A549 (cell line): ENCODE measurements around the gene TRIAP1. TPM values are rescaled to one million over a fixed set of nuclear protein-coding genes. Genes with fewer than 3 reads are reported as not detected.

Experiments
- ATAC-seq, 2 experiments: fragments of 200-7000 bp in 1 of 2; fragments of >200 bp in 1 of 2; cut with Nextera tagmentation in 1 of 2; cut with Tn5 transposase in 1 of 2; 3 replicates each; pipeline versions ENCODE4 v1.8.0 to v1.9.1; 2018 to 2020; ENCODE audit warnings: mild to moderate bottlenecking in 1 of 2, moderate library complexity in 1 of 2
- CTCF ChIA-PET: fragments of 300-600 bp; sonication (Branson Sonifier 250); formaldehyde crosslinking; extraction: SDS; loops from one replicate; lab custom pipeline; 2021; ENCODE audit warnings: antibody characterized with exemption, inconsistent platforms; lab: Yijun Ruan, JAX
- POLR2A ChIA-PET: fragments of 350-600 bp; formaldehyde crosslinking; extraction: SDS; loops from one replicate; lab custom pipeline; 2021; ENCODE audit warnings: antibody characterized with exemption, inconsistent platforms; lab: Yijun Ruan, JAX
- DNase-seq, 2 experiments: peaks; one replicate each; pipeline versions ENCODE4 v3.0.0 to v3.0.0-alpha.2; 2011 to 2016; ENCODE audit warnings: low read depth in 1 of 2, low spot score in 1 of 2
- FAIRE-seq: peaks from 2 replicates; lab custom pipeline; 2011; peaks lifted over from hg19 to GRCh38; lab: Jason Lieb, UNC
- H3K27ac ChIP-seq, 2 experiments: fragments of >200 bp; sonication (Bioruptor Twin); formaldehyde crosslinking; 3 replicates each; pipeline ENCODE4 v1.5.1; 2016 to 2017
- H3K4me1 ChIP-seq: fragments of >200 bp; sonication (Bioruptor Twin); formaldehyde crosslinking; 3 replicates; pipeline ENCODE4 v1.6.1; 2016
- H3K4me2 ChIP-seq: fragments of >200 bp; sonication (Bioruptor Twin); formaldehyde crosslinking; 3 replicates; pipeline ENCODE4 v1.6.1; 2016
- H3K4me3 ChIP-seq: fragments of >200 bp; sonication (Bioruptor Twin); formaldehyde crosslinking; 3 replicates; pipeline ENCODE4 v1.5.1; 2016
- H3K9me3 ChIP-seq: fragments of >200 bp; sonication (Bioruptor Twin); formaldehyde crosslinking; 3 replicates; pipeline ENCODE4 v1.6.1; 2016
- BHLHE40 ChIP-seq: IDR thresholded peaks from 2 replicates; pipeline ENCODE4 v1.6.1; 2012; ENCODE audit warnings: low read depth, low read length, inconsistent platforms
- CEBPB ChIP-seq, 2 experiments: fragments of >200 bp in 1 of 2; sonication (Bioruptor Twin) in 1 of 2; formaldehyde crosslinking in 1 of 2; IDR thresholded peaks; 2 replicates each; pipeline ENCODE4 v1.6.1; 2012 to 2016
- FOSL2 ChIP-seq, 2 experiments: fragments of 450-650 bp in 1 of 2; fragments of >200 bp in 1 of 2; sonication (Bioruptor Twin) in 1 of 2; formaldehyde crosslinking; IDR thresholded peaks; 2 replicates each; pipeline versions ENCODE4 v1.5.0 to v1.6.1; 2016 to 2020; ENCODE audit warnings: mild to moderate bottlenecking in 1 of 2, moderate library complexity in 1 of 2
- FOXS1 ChIP-seq: fragments of 250-450 bp; sonication (Bioruptor Pico); IDR thresholded peaks from 2 replicates; pipeline ENCODE4 v1.5.0; 2020; ENCODE audit warnings: mild to moderate bottlenecking, moderate library complexity
- HDAC2 ChIP-seq: fragments of 200-600 bp; sonication (generic); IDR thresholded peaks from 2 replicates; pipeline ENCODE4 v1.6.1; 2016
- HEYL ChIP-seq: fragments of 250-450 bp; sonication (Bioruptor Pico); IDR thresholded peaks from 2 replicates; pipeline ENCODE4 v1.8.0; 2021; ENCODE audit warnings: mild to moderate bottlenecking, moderate library complexity
- MYC ChIP-seq: IDR thresholded peaks from 2 replicates; pipeline ENCODE4 v1.6.1; 2012; ENCODE audit warnings: mild to moderate bottlenecking, inconsistent platforms, low read length, improper control_type of control experiment, borderline replicate concordance
- NFE2L2 ChIP-seq: fragments of 150-350 bp; conservative IDR thresholded peaks from 2 replicates; pipeline ENCODE4 v1.6.1; 2014; ENCODE audit warnings: low read length
- NR3C1 ChIP-seq: fragments of >200 bp; sonication (Bioruptor Twin); formaldehyde crosslinking; IDR thresholded peaks from 3 replicates; pipeline ENCODE4 v1.6.1; 2017
- POLR2A ChIP-seq: IDR thresholded peaks from 2 replicates; pipeline ENCODE4 v1.6.1; 2012; ENCODE audit warnings: mild to moderate bottlenecking, low read length
- POLR2AphosphoS2 ChIP-seq: conservative IDR thresholded peaks from 2 replicates; pipeline ENCODE4 v1.6.1; 2012; ENCODE audit warnings: low read length, improper control_type of control experiment, inconsistent platforms
- RCOR1 ChIP-seq: fragments of 150-350 bp; IDR thresholded peaks from 2 replicates; pipeline ENCODE4 v1.6.1; 2014; ENCODE audit warnings: antibody characterized with exemption, low read length, low read depth
- SREBF2 ChIP-seq: fragments of 450-650 bp; IDR thresholded peaks from 2 replicates; pipeline ENCODE4 v1.6.1; 2014; ENCODE audit warnings: mild to moderate bottlenecking, moderate library complexity
- TP53 ChIP-seq: fragments of 250-450 bp; sonication (Bioruptor Pico); IDR thresholded peaks from 2 replicates; pipeline ENCODE4 v1.5.0; 2021; ENCODE audit warnings: mild to moderate bottlenecking, moderate library complexity
- ZFP36 ChIP-seq: fragments of 450-650 bp; IDR thresholded peaks from 2 replicates; pipeline ENCODE4 v1.6.1; 2014; ENCODE audit warnings: borderline replicate concordance; ENCODE audit not compliant: partially characterized antibody
- WGBS: methylation state at CpG from one replicate; pipeline ENCODE4 v1.1.6; 2017; ENCODE audit errors: missing lambda C conversion rate; 5-methylcytosine and 5-hydroxymethylcytosine counted together
- polyA plus RNA-seq, 4 experiments: library from polyadenylated mRNA; depleted of rRNA in 3 of 4; stranded (reverse); fragments of >200 nt; fragmentation: RNase III in 1 of 4; extraction: RNeasy Plus Mini Kit Qiagen cat#74134 plus additional on column Dnase treatment in 1 of 4; gene quantifications; 2 replicates in 3 of 4; 3 replicates in 1 of 4; pipeline ENCODE4 v1.2.3, GENCODE V29; 2011 to 2017
- TF ChIP-seq, protein P1 (sequence below): fragments of >200 bp; sonication (Bioruptor Twin); formaldehyde crosslinking; IDR thresholded peaks from 3 replicates; pipeline ENCODE4 v1.6.1; 2016
- TF ChIP-seq, protein P2 (sequence below): fragments of >200 bp; sonication (Bioruptor Twin); formaldehyde crosslinking; IDR thresholded peaks from 3 replicates; pipeline ENCODE4 v1.5.1; 2016
- TF ChIP-seq, protein P3 (sequence below): fragments of 200-600 bp; sonication (generic); IDR thresholded peaks from 2 replicates; pipeline ENCODE4 v1.6.1; 2016; ENCODE audit warnings: antibody characterized with exemption, mild to moderate bottlenecking, moderate library complexity
- TF ChIP-seq, protein P4 (sequence below): fragments of >200 bp; sonication (Bioruptor Twin); formaldehyde crosslinking; IDR thresholded peaks from 2 replicates; pipeline ENCODE4 v1.6.1; 2016

The TRIAP1 gene
- polyA plus RNA-seq, 2 of the 4 experiments (the other 2 are of a cell fraction) = 70.9 to 114 TPM

DNA sequence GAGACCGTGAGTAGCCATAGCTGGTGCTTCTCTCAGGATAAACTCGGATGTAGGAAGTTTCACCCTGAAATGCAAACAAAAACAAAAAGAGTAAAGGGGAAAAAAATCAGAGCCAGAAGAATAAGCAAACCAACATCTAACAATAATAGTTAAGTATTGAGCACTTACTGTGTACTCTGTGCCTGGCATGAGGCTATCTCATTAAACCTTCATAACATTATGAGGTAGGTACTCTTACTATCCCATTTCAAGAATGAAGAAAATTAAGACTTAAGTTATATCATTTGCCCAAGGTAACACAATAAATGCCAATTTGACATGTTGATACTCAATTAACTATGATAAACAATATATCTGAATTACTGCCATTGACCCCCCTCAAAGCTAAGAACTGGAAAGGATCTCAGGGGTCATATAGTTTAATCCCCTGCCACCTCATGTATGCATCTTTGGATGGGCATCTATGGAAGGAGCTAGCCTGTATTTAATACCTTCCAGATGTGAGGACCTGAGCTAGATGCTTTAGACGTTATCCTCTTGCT is 16.0 kb upstream of the TRIAP1 start:
- FAIRE-seq = no peak
- Histone ChIP-seq H3K9me3 (no peaks in the 10 kb centered on the region), H3K4me2 (no peak overlapping the region), H3K4me3 (no peak overlapping the region), H3K27ac (no peak overlapping the region), H3K4me1 (peaks cover 13% of the 10 kb centered on the region; the same call in 2 of the 3 replicates)
- TF ChIP-seq ZFP36 (no peak), NFE2L2 (no peak), CEBPB (IDR thresholded peaks at IDR 0.05) (no peak), BHLHE40 (no peak), FOSL2 (IDR thresholded peaks at IDR 0.05) (no peak), FOSL2 (CRISPR knock-in tag; IDR thresholded peaks at IDR 0.05) (no peak), POLR2A (no peak)
- TF ChIP-seq, protein P1, sequence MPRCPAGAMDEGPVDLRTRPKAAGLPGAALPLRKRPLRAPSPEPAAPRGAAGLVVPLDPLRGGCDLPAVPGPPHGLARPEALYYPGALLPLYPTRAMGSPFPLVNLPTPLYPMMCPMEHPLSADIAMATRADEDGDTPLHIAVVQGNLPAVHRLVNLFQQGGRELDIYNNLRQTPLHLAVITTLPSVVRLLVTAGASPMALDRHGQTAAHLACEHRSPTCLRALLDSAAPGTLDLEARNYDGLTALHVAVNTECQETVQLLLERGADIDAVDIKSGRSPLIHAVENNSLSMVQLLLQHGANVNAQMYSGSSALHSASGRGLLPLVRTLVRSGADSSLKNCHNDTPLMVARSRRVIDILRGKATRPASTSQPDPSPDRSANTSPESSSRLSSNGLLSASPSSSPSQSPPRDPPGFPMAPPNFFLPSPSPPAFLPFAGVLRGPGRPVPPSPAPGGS = no peak
- 87% methylated on average over 3 of the region's 3 CpGs for WGBS
- CTCF ChIA-PET = interaction anchor here (1.0 to 11.1 kb wide), 3 partner anchors 7 to 160 kb away, joined by 4 to 167 read pairs (median 5); partner anchors contain the start of gene SIRT4
- DNase-seq = no peak
- POLR2A ChIA-PET = no interaction called here
- ATAC-seq = no peak

DNA sequence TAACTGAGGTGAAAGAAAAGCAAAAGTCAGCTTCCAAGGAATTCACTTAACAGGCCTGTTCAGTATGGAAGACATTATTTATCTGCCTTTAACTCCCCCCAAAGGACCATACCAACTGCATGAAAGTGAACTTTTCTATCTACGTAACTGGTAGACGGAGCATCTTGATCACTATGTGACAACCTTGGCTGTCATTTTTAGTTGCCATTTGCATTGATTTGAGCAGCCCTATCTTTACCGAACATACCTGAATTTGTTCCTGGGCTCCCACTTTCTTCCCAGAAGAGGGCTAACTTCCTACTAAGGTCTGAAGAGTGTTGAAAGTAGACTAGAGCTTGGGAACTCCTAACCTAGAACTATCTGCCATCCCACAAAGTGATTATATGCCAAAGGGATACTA is 14.0 kb upstream of the TRIAP1 start:
- Histone ChIP-seq H3K27ac (no peak overlapping the region), H3K9me3 (no peaks in the 10 kb centered on the region), H3K4me3 (no peak overlapping the region), H3K4me2 (no peak overlapping the region), H3K4me1 (no peaks in the 10 kb centered on the region)
- ChIA-PET CTCF (interaction anchor here (1.7 to 12.0 kb wide), 3 partner anchors 5 to 14 kb away, joined by 8 to 167 read pairs (median 167); partner anchors contain the start of gene SRSF9), POLR2A (no interaction called here)
- DNase-seq (no peak), FAIRE-seq (no peak), ATAC-seq (no peak)
- 94% methylated on average over 3 of the region's 3 CpGs for WGBS
- no peak for TF ChIP-seq HDAC2
- 0 out of 2 replicates have a peak, but pooled peaks have one; percentile 4 for TF ChIP-seq POLR2AphosphoS2

DNA sequence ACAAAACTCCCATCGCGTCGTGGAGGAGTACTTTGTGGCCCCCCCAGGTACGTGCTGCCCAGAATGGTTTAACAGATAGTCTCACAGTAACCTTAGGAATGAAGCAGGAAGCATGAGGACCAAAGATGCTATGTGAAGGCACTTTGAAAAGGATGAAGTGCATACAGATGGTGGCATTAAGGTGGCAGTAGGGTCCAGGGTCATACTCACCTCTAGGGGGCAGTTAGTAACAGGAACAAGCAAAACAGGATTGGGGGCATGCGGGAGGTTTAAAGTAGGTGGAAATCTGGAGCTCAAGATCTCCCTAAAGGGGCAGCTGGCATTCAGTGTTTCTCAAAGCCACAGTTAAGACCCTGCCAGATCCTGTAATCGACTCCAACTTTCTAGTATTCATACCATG is 10.9 kb upstream of the TRIAP1 start:
- DNase-seq (peak; percentile 44 to 45), FAIRE-seq (no peak), ATAC-seq (peak; percentile 60 to 71; a peak in 5 of 6 replicates)
- H3K4me1 ChIP-seq = no peaks in the 10 kb centered on the region
- ChIA-PET POLR2A (interaction anchor here (0.6 to 0.7 kb wide), 2 partner anchors 39 to 192 kb away, joined by 3 to 6 read pairs; no protein-coding TSS in a partner anchor), CTCF (interaction anchor here (0.8 to 12.0 kb wide), 12 partner anchors 9 to 131 kb away, joined by 3 to 167 read pairs (median 3); partner anchors contain the start of genes PLA2G1B and SRSF9)
- no peaks in the 10 kb centered on the region for H3K9me3 ChIP-seq
- 91% methylated on average over 6 of the region's 6 CpGs for WGBS
- no peak overlapping the region for H3K4me3 ChIP-seq
- TF ChIP-seq, protein P2, sequence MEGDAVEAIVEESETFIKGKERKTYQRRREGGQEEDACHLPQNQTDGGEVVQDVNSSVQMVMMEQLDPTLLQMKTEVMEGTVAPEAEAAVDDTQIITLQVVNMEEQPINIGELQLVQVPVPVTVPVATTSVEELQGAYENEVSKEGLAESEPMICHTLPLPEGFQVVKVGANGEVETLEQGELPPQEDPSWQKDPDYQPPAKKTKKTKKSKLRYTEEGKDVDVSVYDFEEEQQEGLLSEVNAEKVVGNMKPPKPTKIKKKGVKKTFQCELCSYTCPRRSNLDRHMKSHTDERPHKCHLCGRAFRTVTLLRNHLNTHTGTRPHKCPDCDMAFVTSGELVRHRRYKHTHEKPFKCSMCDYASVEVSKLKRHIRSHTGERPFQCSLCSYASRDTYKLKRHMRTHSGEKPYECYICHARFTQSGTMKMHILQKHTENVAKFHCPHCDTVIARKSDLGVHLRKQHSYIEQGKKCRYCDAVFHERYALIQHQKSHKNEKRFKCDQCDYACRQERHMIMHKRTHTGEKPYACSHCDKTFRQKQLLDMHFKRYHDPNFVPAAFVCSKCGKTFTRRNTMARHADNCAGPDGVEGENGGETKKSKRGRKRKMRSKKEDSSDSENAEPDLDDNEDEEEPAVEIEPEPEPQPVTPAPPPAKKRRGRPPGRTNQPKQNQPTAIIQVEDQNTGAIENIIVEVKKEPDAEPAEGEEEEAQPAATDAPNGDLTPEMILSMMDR = peak; percentile 32
- no peak for TF ChIP-seq MYC
- no peak overlapping the region for H3K27ac ChIP-seq
- no peak overlapping the region for H3K4me2 ChIP-seq

DNA sequence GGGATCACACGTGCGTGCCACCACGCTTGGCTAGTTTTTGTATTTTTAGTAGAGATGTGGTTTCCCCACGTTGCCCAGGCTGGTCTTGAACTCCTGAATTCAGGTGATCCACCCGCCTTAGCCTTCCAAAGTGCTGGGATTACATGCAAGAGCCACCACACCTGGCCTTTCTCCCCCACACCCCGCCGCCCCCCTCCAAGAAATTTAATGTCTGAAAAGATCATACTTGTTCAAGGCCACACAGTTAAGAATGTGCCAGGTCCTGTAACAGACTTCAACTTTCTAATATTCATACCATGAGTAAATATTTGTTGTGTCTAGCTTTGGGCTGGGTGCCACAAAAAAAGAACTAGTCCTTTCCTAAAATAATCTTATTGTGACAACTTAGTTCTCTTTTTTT is 9.1 kb upstream of the TRIAP1 start:
- FAIRE-seq (no peak), ATAC-seq (no peak), DNase-seq (no peak)
- Histone ChIP-seq H3K4me3 (no peak overlapping the region), H3K4me1 (no peaks in the 10 kb centered on the region), H3K27ac (no peak overlapping the region), H3K9me3 (no peaks in the 10 kb centered on the region), H3K4me2 (no peak overlapping the region)
- ChIA-PET POLR2A (no interaction called here), CTCF (interaction anchor here (1.2 to 12.0 kb wide), 3 partner anchors 10 to 516 kb away, joined by 3 to 167 read pairs (median 4); partner anchors contain the start of gene SRSF9)
- WGBS = 91% methylated on average over 7 of the region's 7 CpGs
- TF ChIP-seq NR3C1 (no peak), CEBPB (IDR thresholded peaks at IDR 0.05) (no peak), HEYL (CRISPR knock-in tag) (no peak), RCOR1 (no peak), SREBF2 (no peak), FOXS1 (no peak), TP53 (CRISPR knock-in tag) (no peak)
- TF ChIP-seq, protein P2 = no peak
- TF ChIP-seq, protein P3, sequence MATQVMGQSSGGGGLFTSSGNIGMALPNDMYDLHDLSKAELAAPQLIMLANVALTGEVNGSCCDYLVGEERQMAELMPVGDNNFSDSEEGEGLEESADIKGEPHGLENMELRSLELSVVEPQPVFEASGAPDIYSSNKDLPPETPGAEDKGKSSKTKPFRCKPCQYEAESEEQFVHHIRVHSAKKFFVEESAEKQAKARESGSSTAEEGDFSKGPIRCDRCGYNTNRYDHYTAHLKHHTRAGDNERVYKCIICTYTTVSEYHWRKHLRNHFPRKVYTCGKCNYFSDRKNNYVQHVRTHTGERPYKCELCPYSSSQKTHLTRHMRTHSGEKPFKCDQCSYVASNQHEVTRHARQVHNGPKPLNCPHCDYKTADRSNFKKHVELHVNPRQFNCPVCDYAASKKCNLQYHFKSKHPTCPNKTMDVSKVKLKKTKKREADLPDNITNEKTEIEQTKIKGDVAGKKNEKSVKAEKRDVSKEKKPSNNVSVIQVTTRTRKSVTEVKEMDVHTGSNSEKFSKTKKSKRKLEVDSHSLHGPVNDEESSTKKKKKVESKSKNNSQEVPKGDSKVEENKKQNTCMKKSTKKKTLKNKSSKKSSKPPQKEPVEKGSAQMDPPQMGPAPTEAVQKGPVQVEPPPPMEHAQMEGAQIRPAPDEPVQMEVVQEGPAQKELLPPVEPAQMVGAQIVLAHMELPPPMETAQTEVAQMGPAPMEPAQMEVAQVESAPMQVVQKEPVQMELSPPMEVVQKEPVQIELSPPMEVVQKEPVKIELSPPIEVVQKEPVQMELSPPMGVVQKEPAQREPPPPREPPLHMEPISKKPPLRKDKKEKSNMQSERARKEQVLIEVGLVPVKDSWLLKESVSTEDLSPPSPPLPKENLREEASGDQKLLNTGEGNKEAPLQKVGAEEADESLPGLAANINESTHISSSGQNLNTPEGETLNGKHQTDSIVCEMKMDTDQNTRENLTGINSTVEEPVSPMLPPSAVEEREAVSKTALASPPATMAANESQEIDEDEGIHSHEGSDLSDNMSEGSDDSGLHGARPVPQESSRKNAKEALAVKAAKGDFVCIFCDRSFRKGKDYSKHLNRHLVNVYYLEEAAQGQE = no peak
- TF ChIP-seq, protein P4, sequence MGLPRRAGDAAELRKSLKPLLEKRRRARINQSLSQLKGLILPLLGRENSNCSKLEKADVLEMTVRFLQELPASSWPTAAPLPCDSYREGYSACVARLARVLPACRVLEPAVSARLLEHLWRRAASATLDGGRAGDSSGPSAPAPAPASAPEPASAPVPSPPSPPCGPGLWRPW = no peak
